GM23248 (cell line): ENCODE results near the gene GIT1. TPM values are rescaled to one million over a fixed set of nuclear protein-coding genes. Genes with fewer than 3 reads are reported as not detected.

ENCODE experiments used
- DNase-seq: peaks from one replicate; pipeline ENCODE4 v3.0.0-alpha.2; 2015
- H2AFZ ChIP-seq: fragments of 200-600 bp; sonication (generic); 2 replicates; pipeline ENCODE4 v1.6.1; 2016; ENCODE audit warnings: antibody characterized with exemption
- H3F3A ChIP-seq: fragments of 200-600 bp; sonication (generic); 2 replicates; pipeline ENCODE4 v1.6.1; 2016; ENCODE audit warnings: mild to moderate bottlenecking, antibody characterized with exemption, mixed run types; ENCODE audit not compliant: insufficient read depth
- H3K27ac ChIP-seq: fragments of 200-600 bp; sonication (generic); 2 replicates; pipeline ENCODE4 v1.5.1; 2016; ENCODE audit warnings: mild to moderate bottlenecking
- H3K27me3 ChIP-seq: fragments of 200-600 bp; sonication (generic); replicated peaks from 2 replicates; pipeline ENCODE4 v1.6.1; 2016; ENCODE audit warnings: mild to moderate bottlenecking; ENCODE audit not compliant: insufficient read depth
- H3K36me3 ChIP-seq: fragments of 200-600 bp; sonication (generic); 2 replicates; pipeline ENCODE4 v1.6.1; 2016; ENCODE audit warnings: low read depth, mild to moderate bottlenecking
- H3K4me1 ChIP-seq: fragments of 200-600 bp; sonication (generic); 2 replicates; pipeline ENCODE4 v1.6.1; 2016; ENCODE audit warnings: mild to moderate bottlenecking; ENCODE audit not compliant: insufficient read depth
- H3K4me2 ChIP-seq: fragments of 200-600 bp; sonication (generic); one replicate; pipeline ENCODE4 v1.6.1; 2016; ENCODE audit warnings: mild to moderate bottlenecking; ENCODE audit not compliant: unreplicated experiment
- H3K4me3 ChIP-seq: fragments of 200-600 bp; sonication (generic); 2 replicates; pipeline ENCODE4 v1.5.1; 2016; ENCODE audit warnings: mild to moderate bottlenecking
- H3K79me2 ChIP-seq: fragments of 200-600 bp; sonication (generic); 2 replicates; pipeline ENCODE4 v1.6.1; 2016; ENCODE audit warnings: mild to moderate bottlenecking; ENCODE audit not compliant: insufficient read depth
- H3K9ac ChIP-seq: fragments of 200-600 bp; sonication (generic); 2 replicates; pipeline ENCODE4 v1.6.1; 2016; ENCODE audit warnings: mild to moderate bottlenecking
- H3K9me2 ChIP-seq: fragments of 200-600 bp; sonication (generic); 2 replicates; pipeline ENCODE4 v1.6.1; 2016; ENCODE audit warnings: mixed run types, mild to moderate bottlenecking, moderate library complexity; ENCODE audit not compliant: insufficient read depth
- H3K9me3 ChIP-seq: fragments of 200-600 bp; sonication (generic); one replicate; pipeline ENCODE4 v1.6.1; 2017; ENCODE audit warnings: low read depth
- H4K20me1 ChIP-seq: fragments of 200-600 bp; sonication (generic); 2 replicates; pipeline ENCODE4 v1.6.0; 2016; ENCODE audit not compliant: insufficient read depth
- EZH2 ChIP-seq: fragments of 200-600 bp; sonication (generic); IDR thresholded peaks from 2 replicates; pipeline ENCODE4 v1.6.1; 2018; ENCODE audit warnings: antibody characterized with exemption, mild to moderate bottlenecking; ENCODE audit not compliant: insufficient read depth, poor library complexity, severe bottlenecking
- EZH2phosphoT487 ChIP-seq: fragments of 200-600 bp; sonication (generic); IDR thresholded peaks from 2 replicates; pipeline ENCODE4 v1.6.1; 2018; ENCODE audit warnings: antibody characterized with exemption, moderate library complexity, mild to moderate bottlenecking, low read depth; ENCODE audit not compliant: insufficient read depth
- WGBS, 2 experiments: methylation state at CpG; one replicate each; pipeline ENCODE4 v1.1.6; 2015 to 2017; ENCODE audit warnings: low lambda C conversion rate in 2 of 2, low coverage in 1 of 2; ENCODE audit errors: missing lambda C conversion rate in 2 of 2; 5-methylcytosine and 5-hydroxymethylcytosine counted together
- in situ Hi-C: fragments of 300-500 bp; cut with MboI; formaldehyde crosslinking; loops from 2 replicates; pipeline ENCODE4 v1.15.0; 2020
- polyA plus RNA-seq: library from polyadenylated mRNA; unstranded; fragments of >200 nt; fragmentation: Nextera tagmentation; extraction: Ambion mirVana; gene quantifications from 2 replicates; pipeline ENCODE4 v1.2.1, GENCODE V29; 2016
- total RNA-seq: library from RNA; depleted of rRNA; stranded (reverse); fragments of >200 nt; shearing (Covaris generic); gene quantifications from 2 replicates; pipeline ENCODE4 v1.2.3, GENCODE V29; 2014

GIT1 gene
- total and polyA plus RNA-seq, 2 experiments from 2014 or later, result 6.0 to 19.5 TPM

DNA sequence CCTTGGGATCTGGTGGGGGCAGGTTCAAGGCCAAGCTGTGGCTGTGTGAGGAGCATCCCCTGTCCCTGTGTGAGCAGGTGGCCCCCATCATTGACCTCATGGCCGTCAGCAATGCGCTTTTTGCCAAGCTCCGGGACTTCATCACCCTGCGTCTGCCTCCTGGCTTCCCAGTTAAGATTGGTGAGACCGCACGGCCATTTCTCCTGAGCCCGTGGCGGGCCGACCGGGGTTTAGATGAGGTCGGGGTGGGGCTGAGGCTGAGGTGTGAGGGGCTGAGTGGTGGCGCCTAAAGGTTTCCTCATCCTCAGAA, 22.6 kb upstream of the GIT1 start:
- whole genome bisulfite sequencing, 2 experiments, result 96 to 99% methylated on average over 12 of the region's 12 CpGs
- Histone ChIP-seq H3K36me3 (no peaks in the 10 kb centered on the region), H3K4me3 (no peak overlapping the region), H4K20me1 (no peaks in the 10 kb centered on the region), H3K27ac (no peak overlapping the region), H3K9me2 (no peaks in the 10 kb centered on the region), H3K9me3 (no peaks in the 10 kb centered on the region), H3F3A (no peaks in the 10 kb centered on the region), H3K4me2 (no peak overlapping the region), H3K9ac (no peak overlapping the region), H3K4me1 (no peaks in the 10 kb centered on the region), H3K27me3 (no peaks in the 10 kb centered on the region), H3K79me2 (no peaks in the 10 kb centered on the region), H2AFZ (no peak overlapping the region)
- in situ Hi-C loops, result no loop called here
- DNase-seq, result no peak
- TF ChIP-seq EZH2phosphoT487, result no peak
- no peak for TF ChIP-seq EZH2

DNA sequence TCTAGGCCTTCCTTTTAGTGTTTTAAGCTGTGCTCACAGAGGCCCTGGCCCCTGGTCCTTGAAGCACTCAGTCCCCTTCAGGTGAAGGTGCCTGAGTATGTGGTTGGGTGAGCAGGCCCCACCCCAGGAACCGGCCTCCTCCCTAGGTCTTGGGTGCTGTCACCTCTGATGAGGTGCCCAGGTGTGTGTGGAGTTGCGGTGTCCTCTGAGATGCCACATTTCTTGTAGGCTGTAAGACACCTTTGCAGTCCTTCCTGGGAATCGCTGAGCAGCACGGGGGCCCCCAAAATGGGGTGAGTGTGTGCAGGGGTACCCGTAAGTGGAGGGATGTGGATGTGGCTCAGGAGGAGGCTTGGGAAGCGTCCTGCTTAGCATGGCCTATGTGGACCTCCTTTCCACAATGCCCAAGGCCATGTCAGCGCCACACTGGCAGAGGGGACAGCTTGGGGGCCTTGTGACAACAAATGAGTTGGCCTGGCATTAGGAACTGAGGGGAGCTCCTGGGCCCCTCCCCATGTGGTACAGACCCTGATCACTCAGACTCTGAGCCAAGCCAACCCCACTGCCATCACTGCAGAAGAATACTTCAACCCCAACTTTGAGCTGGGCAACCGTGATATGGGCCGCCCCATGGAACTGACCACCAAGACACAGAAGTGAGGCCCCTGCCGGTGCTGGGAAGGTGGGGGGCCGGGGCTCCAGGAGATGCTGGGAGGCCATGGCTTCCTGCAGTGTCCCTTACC, 22.1 kb upstream of the GIT1 start:
- TF ChIP-seq EZH2phosphoT487 (no peak), EZH2 (no peak)
- in situ Hi-C loops, result no loop called here
- WGBS, 2 experiments, result 98% methylated on average over 11 of the region's 11 CpGs

DNA sequence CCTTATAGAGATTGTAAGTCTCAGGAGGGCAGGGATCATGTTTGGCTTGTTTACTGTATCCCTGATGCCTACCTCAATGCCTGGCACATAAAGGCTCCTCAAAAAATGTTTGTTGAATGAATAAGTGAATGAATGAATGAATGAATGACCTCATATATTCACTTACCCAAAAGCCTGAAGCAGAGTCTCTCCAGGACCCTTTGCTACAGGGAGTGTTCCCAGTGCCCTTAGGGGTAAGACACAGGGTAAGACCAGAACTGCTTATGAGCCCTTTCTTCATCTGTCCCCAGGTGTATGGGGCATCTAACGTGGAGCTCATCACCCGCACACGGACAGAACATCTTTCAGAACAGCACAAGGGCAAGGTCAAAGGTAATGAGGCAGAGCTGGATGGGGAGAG, 20.9 kb upstream of the GIT1 start:
- H3K27ac ChIP-seq, result no peak overlapping the region
- no peaks in the 10 kb centered on the region for H3K9me2 ChIP-seq
- H3K4me3 ChIP-seq, result no peak overlapping the region
- no peaks in the 10 kb centered on the region for H4K20me1 ChIP-seq
- H3K9me3 ChIP-seq, result no peaks in the 10 kb centered on the region
- H3F3A ChIP-seq, result no peaks in the 10 kb centered on the region
- no peak for TF ChIP-seq EZH2phosphoT487
- TF ChIP-seq EZH2, result no peak
- H3K4me1 ChIP-seq, result no peaks in the 10 kb centered on the region
- in situ Hi-C loops, result no loop called here
- no peak overlapping the region for H3K4me2 ChIP-seq
- no peak overlapping the region for H3K9ac ChIP-seq
- H3K27me3 ChIP-seq, result no peaks in the 10 kb centered on the region
- no peak overlapping the region for H2AFZ ChIP-seq
- 87 to 97% methylated on average over 3 of the region's 3 CpGs for WGBS, 2 experiments
- H3K79me2 ChIP-seq, result no peaks in the 10 kb centered on the region
- no peaks in the 10 kb centered on the region for H3K36me3 ChIP-seq
- DNase-seq, result no peak

More for the DNA sequence above, 22.1 kb upstream of the GIT1 start:
- Histone ChIP-seq H3F3A (no peaks in the 10 kb centered on the region), H3K27ac (no peak overlapping the region), H3K4me2 (no peak overlapping the region), H3K9me3 (no peaks in the 10 kb centered on the region), H3K9ac (no peak overlapping the region), H3K79me2 (no peaks in the 10 kb centered on the region), H3K27me3 (no peaks in the 10 kb centered on the region), H3K4me1 (no peaks in the 10 kb centered on the region), H4K20me1 (no peaks in the 10 kb centered on the region), H3K36me3 (no peaks in the 10 kb centered on the region), H3K4me3 (no peak overlapping the region), H2AFZ (no peak overlapping the region), H3K9me2 (no peaks in the 10 kb centered on the region)
- no peak for DNase-seq

DNA sequence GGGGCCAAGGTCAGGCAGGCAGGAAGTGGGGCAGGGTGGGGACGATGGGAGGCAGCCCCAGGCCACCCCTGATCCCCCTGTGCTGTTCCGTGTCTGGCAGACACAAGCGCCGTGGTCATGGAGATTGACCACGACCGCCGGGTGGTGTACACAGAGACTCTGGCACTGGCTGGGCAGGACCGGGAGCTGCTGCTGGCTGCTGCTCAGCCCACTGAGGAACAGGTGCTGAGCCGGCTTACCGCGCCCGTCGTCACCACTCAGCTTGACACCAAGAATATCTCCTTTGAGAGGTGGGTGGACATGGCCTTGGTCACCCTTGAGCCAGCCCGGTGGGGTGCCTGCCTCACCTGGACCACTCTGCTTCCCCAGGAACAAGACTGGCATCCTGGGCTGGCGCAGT, 19.5 kb upstream of the GIT1 start:
- in situ Hi-C loops, result no loop called here
- Histone ChIP-seq H2AFZ (no peak overlapping the region), H3F3A (no peaks in the 10 kb centered on the region), H3K79me2 (no peaks in the 10 kb centered on the region), H3K4me3 (no peak overlapping the region), H4K20me1 (no peaks in the 10 kb centered on the region), H3K4me1 (no peaks in the 10 kb centered on the region), H3K9ac (no peak overlapping the region), H3K36me3 (no peaks in the 10 kb centered on the region), H3K4me2 (no peak overlapping the region), H3K27ac (no peak overlapping the region), H3K9me2 (no peaks in the 10 kb centered on the region), H3K27me3 (no peaks in the 10 kb centered on the region), H3K9me3 (no peaks in the 10 kb centered on the region)
- 90 to 99% methylated on average over 8 to 15 of the region's 15 CpGs for WGBS, 2 experiments
- TF ChIP-seq EZH2 (no peak), EZH2phosphoT487 (no peak)
- no peak for DNase-seq
